ENCODE results near the gene PLXNA4.

Gene PLXNA4

GRCh38 chr7:132362059-132362458 is 214.2 kb downstream of the PLXNA4 start:
- Mint-ChIP-seq H3K27me3 (peaks cover 2% of the 10 kb centered on the region), H3K4me3 (no peak overlapping the region), H3K9me3 (no peaks in the 10 kb centered on the region), H3K27ac (no peak overlapping the region), H3K36me3 (ENCODE audit: low read depth) (no peaks in the 10 kb centered on the region), H3K4me1 (no peaks in the 10 kb centered on the region)
- ATAC-seq, result no peak
- DNase-seq, result no peak

- Mint-ChIP-seq H3K27me3 (peaks cover 5% of the 10 kb centered on the region), H3K4me3 (no peak overlapping the region), H3K9me3 (no peaks in the 10 kb centered on the region), H3K4me1 (no peaks in the 10 kb centered on the region), H3K36me3 (ENCODE audit: low read depth) (no peaks in the 10 kb centered on the region), H3K27ac (no peak overlapping the region)
- DNase-seq (no peak), ATAC-seq (no peak)
Measured at GRCh38 chr7:132361146-132361545, 215.1 kb downstream of the PLXNA4 start.

GRCh38 chr7:132359743-132360142 is 216.5 kb downstream of the PLXNA4 start:
- DNase-seq (no peak), ATAC-seq (no peak)
- no peaks in the 10 kb centered on the region for H3K4me1 Mint-ChIP-seq
- no peaks in the 10 kb centered on the region for H3K36me3 Mint-ChIP-seq (ENCODE audit: low read depth)
- H3K27ac Mint-ChIP-seq, result no peak overlapping the region
- no peak overlapping the region for H3K4me3 Mint-ChIP-seq
- H3K27me3 Mint-ChIP-seq, result peaks cover 5% of the 10 kb centered on the region
- H3K9me3 Mint-ChIP-seq, result no peaks in the 10 kb centered on the region

- Mint-ChIP-seq H3K4me3 (no peak overlapping the region), H3K36me3 (ENCODE audit: low read depth) (no peaks in the 10 kb centered on the region), H3K4me1 (no peaks in the 10 kb centered on the region), H3K27me3 (peaks cover 20% of the 10 kb centered on the region), H3K9me3 (no peaks in the 10 kb centered on the region), H3K27ac (no peak overlapping the region)
- ATAC-seq, result no peak
- no peak for DNase-seq
Measured at GRCh38 chr7:132355048-132355447, 221.2 kb downstream of the PLXNA4 start.

GRCh38 chr7:132354527-132354926 is 221.7 kb downstream of the PLXNA4 start:
- DNase-seq (no peak), ATAC-seq (no peak)
- Mint-ChIP-seq H3K4me1 (no peaks in the 10 kb centered on the region), H3K36me3 (ENCODE audit: low read depth) (no peaks in the 10 kb centered on the region), H3K27ac (no peak overlapping the region), H3K9me3 (no peaks in the 10 kb centered on the region), H3K27me3 (peaks cover 20% of the 10 kb centered on the region), H3K4me3 (no peak overlapping the region)

- no peak for ATAC-seq
- no peaks in the 10 kb centered on the region for H3K4me1 Mint-ChIP-seq
- no peak overlapping the region for H3K27ac Mint-ChIP-seq
- H3K36me3 Mint-ChIP-seq (ENCODE audit: low read depth), result no peaks in the 10 kb centered on the region
- DNase-seq, result no peak
- peaks cover 20% of the 10 kb centered on the region for H3K27me3 Mint-ChIP-seq
- H3K4me3 Mint-ChIP-seq, result no peak overlapping the region
- no peaks in the 10 kb centered on the region for H3K9me3 Mint-ChIP-seq
Measured at GRCh38 chr7:132353936-132354335, 222.3 kb downstream of the PLXNA4 start.

GRCh38 chr7:132352800-132353199 is 223.5 kb downstream of the PLXNA4 start:
- Mint-ChIP-seq H3K9me3 (no peaks in the 10 kb centered on the region), H3K27ac (no peak overlapping the region), H3K36me3 (ENCODE audit: low read depth) (no peaks in the 10 kb centered on the region), H3K27me3 (peaks cover 23% of the 10 kb centered on the region), H3K4me1 (no peaks in the 10 kb centered on the region), H3K4me3 (no peak overlapping the region)
- DNase-seq (no peak), ATAC-seq (no peak)

- DNase-seq (no peak), ATAC-seq (no peak)
- peaks cover 26% of the 10 kb centered on the region for H3K27me3 Mint-ChIP-seq
- H3K27ac Mint-ChIP-seq, result no peak overlapping the region
- no peak overlapping the region for H3K4me3 Mint-ChIP-seq
- H3K36me3 Mint-ChIP-seq (ENCODE audit: low read depth), result no peaks in the 10 kb centered on the region
- no peaks in the 10 kb centered on the region for H3K9me3 Mint-ChIP-seq
- no peaks in the 10 kb centered on the region for H3K4me1 Mint-ChIP-seq
Measured at GRCh38 chr7:132351954-132352499, 224.2 kb downstream of the PLXNA4 start.

- Mint-ChIP-seq H3K4me1 (no peaks in the 10 kb centered on the region), H3K27me3 (peaks cover 22% of the 10 kb centered on the region), H3K36me3 (ENCODE audit: low read depth) (no peaks in the 10 kb centered on the region), H3K27ac (no peak overlapping the region), H3K9me3 (no peaks in the 10 kb centered on the region), H3K4me3 (no peak overlapping the region)
- ATAC-seq (no peak), DNase-seq (no peak)
Measured at GRCh38 chr7:132350741-132351140, 225.5 kb downstream of the PLXNA4 start.

- Mint-ChIP-seq H3K4me3 (no peak overlapping the region), H3K27me3 (peaks cover 22% of the 10 kb centered on the region), H3K36me3 (ENCODE audit: low read depth) (no peaks in the 10 kb centered on the region)
Measured at GRCh38 chr7:132349075-132349474, 227.2 kb downstream of the PLXNA4 start.

GRCh38 chr7:132348341-132348740 is 227.9 kb downstream of the PLXNA4 start:
- Mint-ChIP-seq H3K4me1 (no peaks in the 10 kb centered on the region), H3K9me3 (no peaks in the 10 kb centered on the region), H3K4me3 (no peak overlapping the region), H3K36me3 (ENCODE audit: low read depth) (no peaks in the 10 kb centered on the region), H3K27me3 (peaks cover 19% of the 10 kb centered on the region), H3K27ac (no peak overlapping the region)
- ATAC-seq, result no peak
- DNase-seq, result no peak

More at GRCh38 chr7:132349075-132349474, 227.2 kb downstream of the PLXNA4 start:
- H3K4me1 Mint-ChIP-seq, result no peaks in the 10 kb centered on the region
- no peak overlapping the region for H3K27ac Mint-ChIP-seq
- no peak for ATAC-seq
- H3K9me3 Mint-ChIP-seq, result no peaks in the 10 kb centered on the region
- DNase-seq, result no peak

GRCh38 chr7:132347858-132348257 is 228.4 kb downstream of the PLXNA4 start:
- Mint-ChIP-seq H3K4me3 (no peak overlapping the region), H3K27ac (no peak overlapping the region), H3K9me3 (no peaks in the 10 kb centered on the region), H3K36me3 (ENCODE audit: low read depth) (no peaks in the 10 kb centered on the region), H3K4me1 (no peaks in the 10 kb centered on the region), H3K27me3 (peaks cover 19% of the 10 kb centered on the region)
- ATAC-seq (no peak), DNase-seq (no peak)

- Mint-ChIP-seq H3K36me3 (ENCODE audit: low read depth) (no peaks in the 10 kb centered on the region), H3K4me3 (no peak overlapping the region), H3K27ac (no peak overlapping the region), H3K4me1 (no peaks in the 10 kb centered on the region), H3K27me3 (peaks cover 14% of the 10 kb centered on the region), H3K9me3 (no peaks in the 10 kb centered on the region)
- DNase-seq (no peak), ATAC-seq (no peak)
Measured at GRCh38 chr7:132347123-132347522, 229.1 kb downstream of the PLXNA4 start.

GRCh38 chr7:132345543-132346129 is 230.6 kb downstream of the PLXNA4 start:
- Mint-ChIP-seq H3K27ac (no peak overlapping the region), H3K36me3 (ENCODE audit: low read depth) (no peaks in the 10 kb centered on the region), H3K4me3 (no peak overlapping the region), H3K27me3 (peaks cover 9% of the 10 kb centered on the region), H3K9me3 (no peaks in the 10 kb centered on the region), H3K4me1 (no peaks in the 10 kb centered on the region)
- ATAC-seq, result no peak
- no peak for DNase-seq

GRCh38 chr7:132345030-132345429 is 231.2 kb downstream of the PLXNA4 start:
- H3K9me3 Mint-ChIP-seq, result no peaks in the 10 kb centered on the region

GRCh38 chr7:132343199-132343598 is 233.1 kb downstream of the PLXNA4 start:
- no peaks in the 10 kb centered on the region for H3K36me3 Mint-ChIP-seq (ENCODE audit: low read depth)
- H3K27ac Mint-ChIP-seq, result no peak overlapping the region
- DNase-seq (no peak), ATAC-seq (no peak)
- H3K27me3 Mint-ChIP-seq, result peaks cover 8% of the 10 kb centered on the region
- H3K4me1 Mint-ChIP-seq, result no peaks in the 10 kb centered on the region
- H3K4me3 Mint-ChIP-seq, result no peak overlapping the region
- no peaks in the 10 kb centered on the region for H3K9me3 Mint-ChIP-seq

More at GRCh38 chr7:132345030-132345429, 231.2 kb downstream of the PLXNA4 start:
- peaks cover 9% of the 10 kb centered on the region for H3K27me3 Mint-ChIP-seq
- H3K27ac Mint-ChIP-seq, result no peak overlapping the region
- H3K36me3 Mint-ChIP-seq (ENCODE audit: low read depth), result no peaks in the 10 kb centered on the region
- H3K4me1 Mint-ChIP-seq, result no peaks in the 10 kb centered on the region
- ATAC-seq, result no peak
- DNase-seq, result no peak
- no peak overlapping the region for H3K4me3 Mint-ChIP-seq
